H9 (cell line): ENCODE measurements around the gene FXN. TPM values are rescaled to one million over a fixed set of nuclear protein-coding genes. Genes with fewer than 3 reads are reported as not detected.

Experiments
- DNase-seq: peaks from one replicate; pipeline ENCODE4 v3.0.0-alpha.2; 2017
- H2AFZ ChIP-seq: one replicate; pipeline ENCODE4 v1.6.1; 2013; ENCODE audit warnings: mild to moderate bottlenecking, low read length, control low read depth, moderate library complexity
- H2AK5ac ChIP-seq: 2 replicates; pipeline ENCODE4 v1.6.1; 2013; ENCODE audit warnings: low read length, control low read depth, mixed read lengths; ENCODE audit not compliant: insufficient read length
- H2BK120ac ChIP-seq: one replicate; pipeline ENCODE4 v1.6.1; 2013; ENCODE audit warnings: low read depth, mild to moderate bottlenecking, low read length, control low read depth, inconsistent platforms; ENCODE audit not compliant: poor library complexity, severe bottlenecking
- H2BK12ac ChIP-seq: 2 replicates; pipeline ENCODE4 v1.6.1; 2013; ENCODE audit warnings: low read length, control low read depth, mixed read lengths, low read depth; ENCODE audit not compliant: insufficient read length
- H2BK15ac ChIP-seq: 2 replicates; pipeline ENCODE4 v1.6.1; 2013; ENCODE audit warnings: low read depth, low read length, control low read depth
- H2BK20ac ChIP-seq: one replicate; pipeline ENCODE4 v1.6.1; 2013; ENCODE audit warnings: low read depth, mild to moderate bottlenecking, low read length, control low read depth, inconsistent platforms; ENCODE audit not compliant: poor library complexity, severe bottlenecking
- H2BK5ac ChIP-seq: 2 replicates; pipeline ENCODE4 v1.6.1; 2013; ENCODE audit warnings: low read length, control low read depth, mixed read lengths; ENCODE audit not compliant: insufficient read length
- H3K14ac ChIP-seq: 2 replicates; pipeline ENCODE4 v1.6.1; 2013; ENCODE audit warnings: low read length, control low read depth; ENCODE audit not compliant: insufficient read depth
- H3K18ac ChIP-seq: 2 replicates; pipeline ENCODE4 v1.6.1; 2013; ENCODE audit warnings: low read depth, mild to moderate bottlenecking, mixed read lengths, low read length, control low read depth; ENCODE audit not compliant: insufficient read length
- H3K23ac ChIP-seq: 2 replicates; pipeline ENCODE4 v1.6.1; 2013; ENCODE audit warnings: low read length, control low read depth, mixed read lengths, low read depth; ENCODE audit not compliant: insufficient read length
- H3K23me2 ChIP-seq: 2 replicates; pipeline ENCODE4 v1.6.1; 2013; ENCODE audit warnings: low read depth, mild to moderate bottlenecking, mixed read lengths, low read length, control low read depth; ENCODE audit not compliant: insufficient read length, poor library complexity, severe bottlenecking
- H3K27ac ChIP-seq: 2 replicates; pipeline ENCODE4 v1.5.1; 2013; ENCODE audit warnings: low read length, control low read depth, mixed read lengths, low read depth; ENCODE audit not compliant: insufficient read length
- H3K27me3 ChIP-seq: 2 replicates; pipeline ENCODE4 v1.6.1; 2013; ENCODE audit warnings: low read length, control low read depth, inconsistent platforms; ENCODE audit not compliant: insufficient read depth
- H3K4ac ChIP-seq: 2 replicates; pipeline ENCODE4 v1.6.1; 2013; ENCODE audit warnings: low read depth, mild to moderate bottlenecking, control low read depth, inconsistent platforms, low read length, moderate library complexity
- H3K4me1 ChIP-seq: 2 replicates; pipeline ENCODE4 v1.6.1; 2013; ENCODE audit warnings: low read length, control low read depth, inconsistent platforms; ENCODE audit not compliant: insufficient read depth
- H3K4me2 ChIP-seq: 2 replicates; pipeline ENCODE4 v1.6.1; 2013; ENCODE audit warnings: low read length, control low read depth, mixed read lengths; ENCODE audit not compliant: insufficient read length, insufficient read depth
- H3K56ac ChIP-seq: 2 replicates; pipeline ENCODE4 v1.6.1; 2013; ENCODE audit warnings: low read depth, mild to moderate bottlenecking, mixed read lengths, low read length, control low read depth; ENCODE audit not compliant: insufficient read length
- H3K79me1 ChIP-seq: 2 replicates; pipeline ENCODE4 v1.6.1; 2013; ENCODE audit warnings: low read depth, mild to moderate bottlenecking, moderate library complexity, low read length, control low read depth, inconsistent platforms; ENCODE audit not compliant: insufficient read depth, poor library complexity, severe bottlenecking
- H3K79me2 ChIP-seq: 2 replicates; pipeline ENCODE4 v1.6.1; 2013; ENCODE audit warnings: low read length, control low read depth, inconsistent platforms; ENCODE audit not compliant: insufficient read depth
- H3K9ac ChIP-seq: 2 replicates; pipeline ENCODE4 v1.6.1; 2013; ENCODE audit warnings: low read length, control low read depth, mixed read lengths; ENCODE audit not compliant: insufficient read length; ENCODE audit errors: extremely low read depth
- H3K9me3 ChIP-seq: one replicate; pipeline ENCODE4 v1.6.1; 2013; ENCODE audit warnings: low read depth, low read length, inconsistent platforms; ENCODE audit not compliant: control insufficient read depth
- H3T11ph ChIP-seq: one replicate; pipeline ENCODE4 v1.6.1; 2013; ENCODE audit warnings: mild to moderate bottlenecking, low read length, control low read depth, inconsistent platforms
- H4K20me1 ChIP-seq: one replicate; pipeline ENCODE4 v1.6.1; 2013; ENCODE audit not compliant: control insufficient read depth, insufficient read length, insufficient read depth
- H4K5ac ChIP-seq: 2 replicates; pipeline ENCODE4 v1.6.1; 2013; ENCODE audit warnings: low read depth, mild to moderate bottlenecking, mixed read lengths, low read length, control low read depth; ENCODE audit not compliant: insufficient read length
- H4K8ac ChIP-seq: replicated peaks from 2 replicates; pipeline ENCODE4 v1.6.1; 2013; ENCODE audit warnings: low read length, control low read depth, mixed read lengths, low read depth; ENCODE audit not compliant: insufficient read length
- H4K91ac ChIP-seq: 2 replicates; pipeline ENCODE4 v1.6.1; 2013; ENCODE audit warnings: low read depth, mild to moderate bottlenecking, moderate library complexity, mixed read lengths, low read length, control low read depth; ENCODE audit not compliant: insufficient read length
- H3K27ac Mint-ChIP-seq, 3 experiments: 2 replicates in 2 of 3; 3 replicates in 1 of 3; pipeline ENCODE4 v1.8.0; 2020 to 2021; ENCODE audit warnings: mixed read lengths in 3 of 3, mild to moderate bottlenecking in 1 of 3, moderate library complexity in 1 of 3
- H3K27me3 Mint-ChIP-seq: 2 replicates; pipeline ENCODE4 v1.8.0; 2021; ENCODE audit warnings: low read depth, mild to moderate bottlenecking, moderate library complexity, mixed read lengths
- H3K36me3 Mint-ChIP-seq, 3 experiments: 2 replicates in 2 of 3; 3 replicates in 1 of 3; pipeline ENCODE4 v1.8.0; 2020 to 2021; ENCODE audit warnings: low read depth in 3 of 3, mixed read lengths in 3 of 3; ENCODE audit not compliant: insufficient read depth in 1 of 3
- H3K4me1 Mint-ChIP-seq, 2 experiments: 2 replicates each; pipeline ENCODE4 v1.8.0; 2020; ENCODE audit warnings: mixed read lengths in 2 of 2
- H3K4me3 Mint-ChIP-seq, 2 experiments: 2 replicates in 1 of 2; 3 replicates in 1 of 2; pipeline ENCODE4 v1.8.0; 2020 to 2021; ENCODE audit warnings: mild to moderate bottlenecking in 2 of 2, mixed read lengths in 2 of 2, moderate library complexity in 1 of 2
- H3K9me3 Mint-ChIP-seq, 2 experiments: 2 replicates in 1 of 2; 3 replicates in 1 of 2; pipeline ENCODE4 v1.8.0; 2020; ENCODE audit warnings: mild to moderate bottlenecking in 2 of 2, mixed read lengths in 2 of 2, moderate library complexity in 1 of 2
- CTCF ChIP-seq: fragments of 200-600 bp; sonication (generic); conservative IDR thresholded peaks from 3 replicates; pipeline ENCODE4 v1.8.0; 2021; ENCODE audit warnings: antibody characterized with exemption, mild to moderate bottlenecking
- WGBS: extraction: QIAGEN DNeasy Blood & Tissue Kit; methylation state at CpG from one replicate; pipeline ENCODE4 v1.1.7; 2013; ENCODE audit warnings: missing lambda C conversion rate, low lambda C conversion rate, mixed read lengths; ENCODE audit not compliant: insufficient read length; ENCODE audit errors: extremely low coverage; 5-methylcytosine and 5-hydroxymethylcytosine counted together
- total RNA-seq: library from RNA; stranded (reverse); gene quantifications from 2 replicates; pipeline ENCODE4 v1.2.1, GENCODE V29; 2021

The FXN gene
- total RNA-seq, 1 experiment from 2014 or later: 34.4 TPM

- no peak overlapping the region for H3K4me3 Mint-ChIP-seq
- no peaks in the 10 kb centered on the region for H3K9me3 ChIP-seq
- peaks cover 4 to 5% of the 10 kb centered on the region in 2 experiments; a peak in 3 of 4 replicates for H3K4me1 Mint-ChIP-seq
- no peak overlapping the region for H4K5ac ChIP-seq
- no peak overlapping the region for H3K4ac ChIP-seq
- no peak overlapping the region for H4K8ac ChIP-seq
- no peak overlapping the region for H3K27ac ChIP-seq
- H3K27me3 Mint-ChIP-seq: no peaks in the 10 kb centered on the region
- H3K36me3 Mint-ChIP-seq: peaks cover 0 to 13% (median 9%) of the 10 kb centered on the region in 3 experiments; a peak in 6 of 7 replicates
- no peaks in the 10 kb centered on the region for H4K20me1 ChIP-seq
- H3K4me2 ChIP-seq: no peak overlapping the region
- H2BK120ac ChIP-seq: no peak overlapping the region
- H2AK5ac ChIP-seq: no peak overlapping the region
- H3K9ac ChIP-seq: no peak overlapping the region
- no peak overlapping the region for H3K14ac ChIP-seq
- no peak overlapping the region for H3T11ph ChIP-seq
- no peaks in the 10 kb centered on the region for H3K79me2 ChIP-seq
- no peaks in the 10 kb centered on the region; a peak in 1 of 5 replicates for H3K9me3 Mint-ChIP-seq
- no peak overlapping the region for H3K27ac Mint-ChIP-seq
- H3K56ac ChIP-seq: no peak overlapping the region
- no peak overlapping the region for H2BK15ac ChIP-seq
- no peaks in the 10 kb centered on the region; the same call in 1 of the 2 replicates for H3K4me1 ChIP-seq
- DNase-seq: no peak
- TF ChIP-seq CTCF: no peak
- no peak overlapping the region for H2BK20ac ChIP-seq
- no CpG with 5 or more reads among the region's 5 CpGs for WGBS
- no peak overlapping the region for H4K91ac ChIP-seq
- H2BK5ac ChIP-seq: no peak overlapping the region
- no peaks in the 10 kb centered on the region for H3K27me3 ChIP-seq
- no peak overlapping the region for H2AFZ ChIP-seq
- H3K23ac ChIP-seq: no peak overlapping the region
- H3K23me2 ChIP-seq: no peaks in the 10 kb centered on the region
- no peak overlapping the region for H2BK12ac ChIP-seq
- H3K18ac ChIP-seq: no peak overlapping the region
- no peaks in the 10 kb centered on the region for H3K79me1 ChIP-seq
Observed at GRCh38 chr9:69076550-69076949, 41.0 kb downstream of the FXN start.
